Sigmoid colon (tissue), 4 donors: ENCODE data around the gene PFKL.

Experiments
- CTCF ChIP-seq, 4 experiments: fragments of 450-650 bp in 3 of 4; fragments of 200-600 bp in 1 of 4; IDR thresholded peaks; one replicate each; pipeline ENCODE4 v1.5.1; 2016 to 2019; ENCODE audit warnings: antibody characterized with exemption in 4 of 4, mild to moderate bottlenecking in 3 of 4, moderate library complexity in 2 of 4
- EP300 ChIP-seq, 4 donors: sonication (generic); formaldehyde crosslinking; IDR thresholded peaks; one replicate each; pipeline ENCODE4 v1.6.1; 2017; ENCODE audit warnings: antibody characterized with exemption in 4 of 4
- POLR2A ChIP-seq, 2 donors: fragments of 450-650 bp; IDR thresholded peaks; one replicate each; pipeline ENCODE4 v1.6.1; 2016; ENCODE audit warnings: antibody characterized with exemption in 2 of 2, mild to moderate bottlenecking in 2 of 2, moderate library complexity in 2 of 2
- POLR2AphosphoS5 ChIP-seq, 4 donors: sonication (generic); formaldehyde crosslinking; IDR thresholded peaks; one replicate each; pipeline ENCODE4 v1.6.1; 2017; ENCODE audit warnings: antibody characterized with exemption in 4 of 4

GRCh38 chr21:44263768-44264167 lies 36.1 kb upstream of the PFKL start:
- TF ChIP-seq CTCF (IDR thresholded peaks at IDR 0.05) (no peak), POLR2AphosphoS5 (IDR thresholded peaks at IDR 0.05) (no peak), POLR2A (IDR thresholded peaks at IDR 0.05) (no peak), EP300 (IDR thresholded peaks at IDR 0.05) (no peak)
